OCI-LY7 (cell line): Measurements from ENCODE around the gene LDAH. TPM values are rescaled to one million over a fixed set of nuclear protein-coding genes. Genes with fewer than 3 reads are reported as not detected.

Experiments used
- Bru-seq: library from RNA; stranded (reverse); fragments of 400-500 nt; gene quantifications from one replicate; lab custom pipeline; 2021; lab: Mats Ljungman, UMichigan
- BruChase-seq, 2 experiments: library from RNA; stranded (reverse); fragments of 400-500 nt; gene quantifications; one replicate each; lab custom pipeline; 2021; lab: Mats Ljungman, UMichigan
- BruUV-seq: library from RNA; stranded (reverse); fragments of 400-500 nt; replicated peaks from 2 replicates; lab custom pipeline; 2021; lab: Mats Ljungman, UMichigan
- CTCF ChIA-PET: fragments of 300-600 bp; sonication (Branson Sonifier 250); formaldehyde crosslinking; loops from one replicate; lab custom pipeline; 2022; ENCODE audit warnings: antibody characterized with exemption; ENCODE audit not compliant: unreplicated experiment; lab: Charles Lee
- POLR2A ChIA-PET: fragments of 300-600 bp; sonication (Branson Sonifier 250); formaldehyde crosslinking; loops from one replicate; lab custom pipeline; 2022; ENCODE audit warnings: antibody characterized with exemption; lab: Charles Lee
- DNase-seq: peaks from one replicate; pipeline ENCODE4 v3.0.0-alpha.2; 2015; ENCODE audit warnings: low spot score
- H2AFZ ChIP-seq: fragments of 200-600 bp; sonication (generic), shearing (Covaris generic); 2 replicates; pipeline ENCODE4 v1.6.1; 2014; ENCODE audit warnings: mild to moderate bottlenecking, antibody characterized with exemption, low read length, moderate library complexity
- H3K27ac ChIP-seq: fragments of 200-600 bp; sonication (generic); 2 replicates; pipeline ENCODE4 v1.5.1; 2014; ENCODE audit warnings: mixed run types, low read depth, mild to moderate bottlenecking, moderate library complexity, low read length, inconsistent platforms; ENCODE audit not compliant: poor library complexity, severe bottlenecking
- H3K36me3 ChIP-seq: fragments of 200-600 bp; sonication (generic); 2 replicates; pipeline ENCODE4 v1.6.1; 2014; ENCODE audit warnings: mild to moderate bottlenecking, antibody characterized with exemption, low read length, moderate library complexity, mixed read lengths; ENCODE audit not compliant: insufficient read depth
- H3K4me1 ChIP-seq: fragments of 200-600 bp; sonication (generic); 2 replicates; pipeline ENCODE4 v1.5.1; 2014; ENCODE audit warnings: mild to moderate bottlenecking, low read length; ENCODE audit not compliant: insufficient read depth, poor library complexity, severe bottlenecking
- H3K4me2 ChIP-seq: fragments of 200-600 bp; sonication (generic); 2 replicates; pipeline ENCODE4 v1.6.1; 2014; ENCODE audit warnings: mild to moderate bottlenecking, low read length
- H3K4me3 ChIP-seq: fragments of 200-600 bp; sonication (generic); 2 replicates; pipeline ENCODE4 v1.5.1; 2014; ENCODE audit warnings: mild to moderate bottlenecking, low read depth, low read length; ENCODE audit not compliant: poor library complexity, severe bottlenecking
- H3K79me2 ChIP-seq: fragments of 200-600 bp; sonication (generic); 2 replicates; pipeline ENCODE4 v1.6.1; 2016; ENCODE audit warnings: low read depth, mild to moderate bottlenecking, low read length, moderate library complexity, mixed read lengths; ENCODE audit not compliant: insufficient read depth
- H3K9me2 ChIP-seq: fragments of 200-600 bp; sonication (generic); 2 replicates; pipeline ENCODE4 v1.6.1; 2016; ENCODE audit warnings: mild to moderate bottlenecking, low read length, mixed read lengths; ENCODE audit not compliant: insufficient read depth
- H3K9me3 ChIP-seq: fragments of 200-600 bp; sonication (generic); 2 replicates; pipeline ENCODE4 v1.6.1; 2014; ENCODE audit warnings: mild to moderate bottlenecking, mixed run types, low read length, mixed read lengths
- H4K20me1 ChIP-seq: fragments of 200-600 bp; sonication (generic); 2 replicates; pipeline ENCODE4 v1.6.1; 2014; ENCODE audit warnings: mild to moderate bottlenecking, antibody characterized with exemption, low read length, moderate library complexity, mixed read lengths; ENCODE audit not compliant: insufficient read depth
- CTCF ChIP-seq: fragments of 200-600 bp; sonication (generic); conservative IDR thresholded peaks from 2 replicates; pipeline ENCODE4 v1.5.1; 2014; ENCODE audit warnings: mild to moderate bottlenecking, antibody characterized with exemption, low read length, moderate library complexity, mixed read lengths
- EZH2phosphoT487 ChIP-seq: fragments of 200-600 bp; sonication (generic); IDR thresholded peaks from 2 replicates; pipeline ENCODE4 v1.6.1; 2018; ENCODE audit warnings: low read depth, borderline replicate concordance, mild to moderate bottlenecking, mixed run types, antibody characterized with exemption, low read length, moderate library complexity, mixed read lengths
- intact Hi-C: fragments of 100-400 bp; cut with micrococcal nuclease; formaldehyde crosslinking; loops from one replicate; pipeline ENCODE4 v1.10.0; 2022; ENCODE audit not compliant: unreplicated experiment
- long read RNA-seq: library from polyadenylated mRNA; stranded (forward); transcript quantifications from one replicate; pipeline ENCODE4 v2.0.0, GENCODE V29; 2022
- total RNA-seq, 2 experiments: library from RNA; depleted of rRNA in 1 of 2; stranded (reverse); fragments of >200 nt in 1 of 2; shearing (Covaris generic) in 1 of 2; gene quantifications; 2 replicates each; pipeline ENCODE4 v1.2.3, GENCODE V29; 2014 to 2022

Gene LDAH
- total RNA-seq (2014; rRNA removed; shearing (Covaris generic)) (14.5 and 21.7 TPM in 2 replicates), total RNA-seq (2022) (38.1 and 41.8 TPM in 2 replicates), Bru-seq, nascent RNA (percentile 80 among the genes with signal in this experiment), BruChase-seq, experiment 1, labeled RNA remaining after a 6-hour chase (percentile 62 among the genes with signal in this experiment), BruChase-seq, experiment 2, labeled RNA remaining after a 2-hour chase (percentile 65 among the genes with signal in this experiment)
- long read RNA-seq, transcript LDAH-201 (7 exons, 2,907 nt) = major isoform, 21 of 39 reads
- long read RNA-seq, partial matches to known transcripts = 3 of 39 reads
- long read RNA-seq, other reads (novel, unspliced or antisense) = 11 of 39 reads

GRCh38 chr2:20822535-20823490, at the start of gene LDAH:
Gene LDAH, minus strand, starts transcription at chr2:20823101. Its CDS starts 21,638 bp downstream, at chr2:20801463.
- Histone ChIP-seq H3K9me3 (no peaks in the 10 kb centered on the region), H3K4me1 (no peaks in the 10 kb centered on the region), H3K79me2 (peaks cover 30% of the 10 kb centered on the region), H2AFZ (peak within 1 kb of the TSS; percentile 100), H3K27ac (peak within 1 kb of the TSS; percentile 68), H4K20me1 (no peaks in the 10 kb centered on the region), H3K36me3 (peaks cover 9% of the 10 kb centered on the region), H3K4me2 (peak within 1 kb of the TSS; percentile 97), H3K9me2 (no peaks in the 10 kb centered on the region), H3K4me3 (peak within 1 kb of the TSS; percentile 97)
- BruUV-seq = TSS peak; percentile 63
- TF ChIP-seq EZH2phosphoT487 = no peak
- no peak for TF ChIP-seq CTCF
- intact Hi-C loops = loop anchor here (2.0 to 10.0 kb wide), 3 partner anchors 146 to 928 kb away; no protein-coding TSS in a partner anchor
- ChIA-PET POLR2A (interaction anchor here (0.6 to 1.7 kb wide), 10 partner anchors 40 to 928 kb away, joined by 3 to 7 read pairs (median 4); partner anchors contain the start of gene HS1BP3), CTCF (interaction anchor here (0.7 to 1.4 kb wide), 3 partner anchors 18 to 146 kb away, joined by 3 to 4 read pairs (median 3); no protein-coding TSS in a partner anchor)
- peak; percentile 89 for DNase-seq

GRCh38 chr2:20868377-20868776, 45.5 kb upstream of the LDAH start:
- CTCF ChIA-PET = no interaction called here
- Histone ChIP-seq H3K9me2 (no peaks in the 10 kb centered on the region), H4K20me1 (no peaks in the 10 kb centered on the region), H3K9me3 (no peaks in the 10 kb centered on the region), H3K4me3 (no peak overlapping the region), H3K4me2 (no peak overlapping the region), H3K4me1 (no peaks in the 10 kb centered on the region), H3K27ac (no peak overlapping the region), H3K79me2 (no peaks in the 10 kb centered on the region), H2AFZ (no peak overlapping the region), H3K36me3 (no peaks in the 10 kb centered on the region)
- intact Hi-C loops = no loop called here
- no peak for TF ChIP-seq CTCF
- DNase-seq = peak; percentile 1
- POLR2A ChIA-PET = interaction anchor here (1.1 kb wide), 1 partner anchor 13 kb away, joined by 4 read pairs; no protein-coding TSS in a partner anchor
- no TSS peak for BruUV-seq
